Natural killer cell (primary cell): Measurements from ENCODE around the gene NAA16. TPM values are rescaled to one million over a fixed set of nuclear protein-coding genes. Genes with fewer than 3 reads are reported as not detected.

Experiments used
- ATAC-seq, 3 donors: fragments of 150-1000 bp in 2 of 3; fragments of 200-7000 bp in 1 of 3; cut with Tn5 transposase; 1 replicate in 1 of 3; 2 replicates in 2 of 3; pipeline ENCODE4 v1.10.0; 2021; ENCODE audit warnings: mild to moderate bottlenecking in 2 of 3, moderate library complexity in 2 of 3
- DNase-seq, 2 donors: peaks; one replicate each; pipeline versions ENCODE4 v3.0.0 to v3.0.0-alpha.2; 2013 to 2021; ENCODE audit warnings: mixed read lengths in 1 of 2
- H3K27ac ChIP-seq: one replicate; pipeline ENCODE4 v1.5.1; 2013; ENCODE audit warnings: mild to moderate bottlenecking, low read length
- H3K27me3 ChIP-seq: one replicate; pipeline ENCODE4 v1.6.1; 2013; ENCODE audit warnings: low read length; ENCODE audit not compliant: control insufficient read depth, insufficient read depth
- H3K36me3 ChIP-seq: one replicate; pipeline ENCODE4 v1.6.1; 2013; ENCODE audit warnings: low read length; ENCODE audit not compliant: control insufficient read depth, insufficient read depth
- H3K4me1 ChIP-seq: one replicate; pipeline ENCODE4 v1.6.1; 2013; ENCODE audit warnings: low read length; ENCODE audit not compliant: control insufficient read depth, insufficient read depth
- H3K4me3 ChIP-seq: one replicate; pipeline ENCODE4 v1.5.1; 2013; ENCODE audit warnings: low read length
- H3K9me3 ChIP-seq: one replicate; pipeline ENCODE4 v1.6.1; 2013; ENCODE audit warnings: low read length; ENCODE audit not compliant: control insufficient read depth, insufficient read depth
- H3K27ac Mint-ChIP-seq, 2 donors: one replicate each; pipeline ENCODE4 v1.8.0; 2022; ENCODE audit warnings: mild to moderate bottlenecking in 2 of 2, mixed read lengths in 2 of 2, moderate library complexity in 1 of 2
- H3K27me3 Mint-ChIP-seq, 2 donors: one replicate each; pipeline ENCODE4 v1.8.0; 2022; ENCODE audit warnings: low read depth in 2 of 2, mixed read lengths in 2 of 2
- H3K36me3 Mint-ChIP-seq: one replicate; pipeline ENCODE4 v1.8.0; 2022; ENCODE audit warnings: mixed read lengths
- H3K4me1 Mint-ChIP-seq, 2 donors: one replicate each; pipeline ENCODE4 v1.8.0; 2022; ENCODE audit warnings: mixed read lengths in 2 of 2
- H3K4me3 Mint-ChIP-seq: one replicate; pipeline ENCODE4 v1.8.0; 2022; ENCODE audit warnings: mild to moderate bottlenecking, moderate library complexity, mixed read lengths
- H3K9me3 Mint-ChIP-seq, 2 donors: one replicate each; pipeline ENCODE4 v1.8.0; 2022; ENCODE audit warnings: mixed read lengths in 2 of 2
- WGBS: methylation state at CpG from one replicate; pipeline ENCODE4 v1.1.7; 2013; ENCODE audit warnings: missing lambda C conversion rate; ENCODE audit not compliant: insufficient coverage; 5-methylcytosine and 5-hydroxymethylcytosine counted together
- intact Hi-C: fragments of 100-400 bp; cut with micrococcal nuclease; formaldehyde crosslinking; loops from one replicate; pipeline ENCODE4 v1.14.2; 2022
- total RNA-seq, 4 donors: library from RNA; stranded (reverse); fragments of 120-200 nt in 1 of 4; gene quantifications; one replicate each; pipeline versions ENCODE4 v1.2.3 to v1.2.4, GENCODE V29; 2013 to 2022
- TF ChIP-seq, protein P1 (sequence below): fragments of 200-600 bp; IDR thresholded peaks from one replicate; pipeline ENCODE4 v1.8.0; 2022; ENCODE audit warnings: antibody characterized with exemption

The NAA16 gene
- total RNA-seq, 3 donors from 2014 or later (not counting 1 experiment from before 2014, with no cell fraction given) = 49.4 to 55.3 (median 53.1) TPM

DNA sequence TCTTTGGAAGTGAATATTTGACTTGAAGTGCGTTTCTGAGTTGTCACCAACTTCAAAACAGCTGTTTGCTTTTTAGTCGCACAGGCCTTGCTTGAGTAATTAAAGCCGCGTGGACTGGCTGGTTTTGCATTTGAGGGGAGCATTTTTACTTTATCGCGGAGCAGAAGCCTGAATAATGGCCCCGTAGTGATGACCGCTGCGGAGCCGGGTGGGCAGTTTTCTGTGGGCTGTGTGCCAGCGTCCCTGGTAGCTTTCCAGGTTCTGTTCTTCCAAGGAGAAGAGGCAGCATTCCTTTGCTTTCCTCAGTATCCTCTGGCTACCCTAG lies 1.1 kb downstream of the NAA16 start:
- H3K36me3 Mint-ChIP-seq = no peaks in the 10 kb centered on the region
- TF ChIP-seq, protein P1, sequence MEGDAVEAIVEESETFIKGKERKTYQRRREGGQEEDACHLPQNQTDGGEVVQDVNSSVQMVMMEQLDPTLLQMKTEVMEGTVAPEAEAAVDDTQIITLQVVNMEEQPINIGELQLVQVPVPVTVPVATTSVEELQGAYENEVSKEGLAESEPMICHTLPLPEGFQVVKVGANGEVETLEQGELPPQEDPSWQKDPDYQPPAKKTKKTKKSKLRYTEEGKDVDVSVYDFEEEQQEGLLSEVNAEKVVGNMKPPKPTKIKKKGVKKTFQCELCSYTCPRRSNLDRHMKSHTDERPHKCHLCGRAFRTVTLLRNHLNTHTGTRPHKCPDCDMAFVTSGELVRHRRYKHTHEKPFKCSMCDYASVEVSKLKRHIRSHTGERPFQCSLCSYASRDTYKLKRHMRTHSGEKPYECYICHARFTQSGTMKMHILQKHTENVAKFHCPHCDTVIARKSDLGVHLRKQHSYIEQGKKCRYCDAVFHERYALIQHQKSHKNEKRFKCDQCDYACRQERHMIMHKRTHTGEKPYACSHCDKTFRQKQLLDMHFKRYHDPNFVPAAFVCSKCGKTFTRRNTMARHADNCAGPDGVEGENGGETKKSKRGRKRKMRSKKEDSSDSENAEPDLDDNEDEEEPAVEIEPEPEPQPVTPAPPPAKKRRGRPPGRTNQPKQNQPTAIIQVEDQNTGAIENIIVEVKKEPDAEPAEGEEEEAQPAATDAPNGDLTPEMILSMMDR = no peak
- peak overlapping the region; percentile 92 for H3K4me3 ChIP-seq
- H3K27ac ChIP-seq = peak overlapping the region; percentile 77
- H3K4me3 Mint-ChIP-seq = peak overlapping the region; percentile 96
- ATAC-seq = peak in 1 of 3 donors; percentile 15
- no peaks in the 10 kb centered on the region for H3K9me3 ChIP-seq
- peak overlapping the region; percentile 94 to 96 for H3K27ac Mint-ChIP-seq
- H3K27me3 Mint-ChIP-seq = no peaks in the 10 kb centered on the region
- peaks cover 1% of the 10 kb centered on the region for H3K36me3 ChIP-seq
- no peaks in the 10 kb centered on the region for H3K27me3 ChIP-seq
- H3K4me1 ChIP-seq = peaks cover 26% of the 10 kb centered on the region
- 0% methylated on average over 11 of the region's 11 CpGs for WGBS
- no peaks in the 10 kb centered on the region for H3K9me3 Mint-ChIP-seq
- peaks cover 37 to 48% of the 10 kb centered on the region in 2 donors for H3K4me1 Mint-ChIP-seq
- peak in 1 of 2 donors; percentile 50 for DNase-seq
- intact Hi-C loops = loop anchor here (5.0 kb wide), 1 partner anchor 50 kb away; the partner anchor contains the start of gene MTRF1

DNA sequence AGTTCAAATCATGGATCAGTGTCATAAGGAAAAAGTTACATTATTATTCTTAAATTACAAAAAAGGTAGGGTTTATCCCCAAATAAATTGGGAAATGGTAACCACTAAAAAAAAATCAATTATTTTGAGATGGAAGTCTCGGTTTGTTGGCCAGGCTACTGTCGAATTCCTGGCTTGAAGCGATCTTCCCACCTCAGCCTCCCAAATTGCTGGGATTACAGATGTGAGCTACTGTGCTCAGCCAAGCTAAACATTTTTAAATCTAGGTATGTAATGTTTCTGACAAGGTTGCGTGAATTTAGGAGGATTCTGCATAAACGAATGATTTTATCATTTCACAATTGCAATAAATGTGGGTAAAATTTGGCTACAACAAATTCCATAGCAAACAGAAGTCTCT lies 2.0 kb downstream of the NAA16 start:
- Mint-ChIP-seq H3K27ac (no peak overlapping the region), H3K36me3 (no peaks in the 10 kb centered on the region), H3K9me3 (no peaks in the 10 kb centered on the region), H3K4me1 (peaks cover 37 to 52% of the 10 kb centered on the region in 2 donors), H3K4me3 (peak overlapping the region; percentile 96), H3K27me3 (no peaks in the 10 kb centered on the region)
- DNase-seq = no peak
- Histone ChIP-seq H3K27ac (no peak overlapping the region), H3K4me3 (no peak overlapping the region), H3K36me3 (peaks cover 6% of the 10 kb centered on the region), H3K9me3 (no peaks in the 10 kb centered on the region), H3K4me1 (peaks cover 26% of the 10 kb centered on the region), H3K27me3 (no peaks in the 10 kb centered on the region)
- intact Hi-C loops = loop anchor here (5.0 kb wide), 1 partner anchor 51 kb away; the partner anchor contains the start of gene MTRF1
- WGBS = 91% methylated on average over 4 of the region's 5 CpGs
- TF ChIP-seq, protein P1 = no peak
- ATAC-seq = no peak

DNA sequence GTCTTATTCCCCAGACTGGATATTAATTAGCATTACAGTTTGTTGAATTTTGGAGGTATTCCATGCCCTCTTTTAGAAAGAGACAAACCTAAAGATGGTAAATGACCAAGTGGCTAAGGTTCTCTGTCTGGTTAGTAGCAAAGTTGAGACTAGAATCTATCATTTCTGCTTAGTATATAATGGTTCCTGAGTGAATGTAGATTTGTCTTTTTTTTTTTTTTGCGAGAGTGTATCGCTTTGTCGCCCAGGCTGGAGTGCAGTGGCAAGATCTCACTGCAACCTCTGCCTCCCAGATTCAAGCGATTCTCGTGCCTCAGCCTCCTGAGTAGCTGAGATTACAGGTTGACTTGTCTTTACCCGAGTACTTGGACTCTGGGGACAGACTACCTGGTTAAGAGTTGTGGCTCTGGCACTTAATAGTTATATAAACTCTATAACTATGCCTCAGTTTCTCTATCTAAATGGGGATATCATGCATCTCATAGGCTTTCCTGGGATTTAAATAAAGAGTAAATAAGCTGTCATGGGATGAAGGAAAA lies 2.7 kb downstream of the NAA16 start:
- intact Hi-C loops = loop anchor here (5.0 kb wide), 1 partner anchor 51 kb away; the partner anchor contains the start of gene MTRF1
- 69% methylated on average over 5 of the region's 6 CpGs for WGBS

More for the DNA sequence above, 2.7 kb downstream of the NAA16 start:
- DNase-seq (peak in 1 of 2 donors; percentile 20), ATAC-seq (no peak)
- TF ChIP-seq, protein P1 = no peak
- peak overlapping the region; percentile 96 for H3K4me3 Mint-ChIP-seq
- H3K27me3 ChIP-seq = no peaks in the 10 kb centered on the region
- H3K9me3 ChIP-seq = no peaks in the 10 kb centered on the region
- H3K4me1 ChIP-seq = peaks cover 26% of the 10 kb centered on the region
- H3K27me3 Mint-ChIP-seq = no peaks in the 10 kb centered on the region
- H3K4me3 ChIP-seq = no peak overlapping the region
- peaks cover 37 to 52% of the 10 kb centered on the region in 2 donors for H3K4me1 Mint-ChIP-seq
- H3K36me3 ChIP-seq = peaks cover 6% of the 10 kb centered on the region
- no peaks in the 10 kb centered on the region for H3K9me3 Mint-ChIP-seq
- H3K27ac ChIP-seq = no peak overlapping the region
- H3K36me3 Mint-ChIP-seq = no peaks in the 10 kb centered on the region
- H3K27ac Mint-ChIP-seq = peak overlapping the region in 1 of 2 donors; percentile 56
